Measurements from ENCODE around the gene SLC66A3. TPM values are rescaled to one million over a fixed set of nuclear protein-coding genes. Genes with fewer than 3 reads are reported as not detected.

Gene SLC66A3
- polyA plus RNA-seq, 1 donor from 2014 or later, result 7.0 TPM

GRCh38 chr2:11159574-11160170 lies 4.4 kb downstream of the SLC66A3 start:
- Histone ChIP-seq H3K36me3 (ENCODE audit: insufficient read depth, low read length) (no peaks in the 10 kb centered on the region), H3K27ac (ENCODE audit: low read length) (no peak overlapping the region), H3K79me2 (replicated peaks; ENCODE audit: insufficient read depth, low read length) (no peaks in the 10 kb centered on the region), H3F3A (ENCODE audit: insufficient read depth, low read length, poor library complexity, severe bottlenecking) (peaks cover 6% of the 10 kb centered on the region), H3K9me2 (ENCODE audit: insufficient read depth, low read length) (no peaks in the 10 kb centered on the region), H2AFZ (ENCODE audit: low read depth, low read length) (no peak overlapping the region), H3K4me3 (ENCODE audit: low read length) (no peak overlapping the region), H3K9me3 (ENCODE audit: low read length) (no peaks in the 10 kb centered on the region), H3K9ac (ENCODE audit: low read length) (no peak overlapping the region), H3K4me2 (ENCODE audit: low read length) (no peak overlapping the region), H4K20me1 (ENCODE audit: insufficient read depth) (no peaks in the 10 kb centered on the region), H3K27me3 (ENCODE audit: insufficient read depth, low read depth, low read length) (peaks cover 3% of the 10 kb centered on the region)
- TF ChIP-seq SMC3 (conservative IDR thresholded peaks at IDR 0.05; ENCODE audit: poor library complexity) (no peak), EP300 (conservative IDR thresholded peaks at IDR 0.05; ENCODE audit: poor library complexity, severe bottlenecking) (no peak), CTCF (IDR thresholded peaks at IDR 0.05; ENCODE audit: poor library complexity, severe bottlenecking) (no peak), TAF1 (IDR thresholded peaks at IDR 0.05; ENCODE audit: low read depth) (no peak), EZH2 (IDR thresholded peaks at IDR 0.05; ENCODE audit: borderline replicate concordance, insufficient read depth, low read length, poor library complexity, severe bottlenecking) (no peak), RAD21 (conservative IDR thresholded peaks at IDR 0.05) (no peak), MXI1 (conservative IDR thresholded peaks at IDR 0.05; ENCODE audit: poor library complexity, severe bottlenecking) (no peak), POLR2AphosphoS5 (IDR thresholded peaks at IDR 0.05) (no peak)
- TF ChIP-seq, protein P1, sequence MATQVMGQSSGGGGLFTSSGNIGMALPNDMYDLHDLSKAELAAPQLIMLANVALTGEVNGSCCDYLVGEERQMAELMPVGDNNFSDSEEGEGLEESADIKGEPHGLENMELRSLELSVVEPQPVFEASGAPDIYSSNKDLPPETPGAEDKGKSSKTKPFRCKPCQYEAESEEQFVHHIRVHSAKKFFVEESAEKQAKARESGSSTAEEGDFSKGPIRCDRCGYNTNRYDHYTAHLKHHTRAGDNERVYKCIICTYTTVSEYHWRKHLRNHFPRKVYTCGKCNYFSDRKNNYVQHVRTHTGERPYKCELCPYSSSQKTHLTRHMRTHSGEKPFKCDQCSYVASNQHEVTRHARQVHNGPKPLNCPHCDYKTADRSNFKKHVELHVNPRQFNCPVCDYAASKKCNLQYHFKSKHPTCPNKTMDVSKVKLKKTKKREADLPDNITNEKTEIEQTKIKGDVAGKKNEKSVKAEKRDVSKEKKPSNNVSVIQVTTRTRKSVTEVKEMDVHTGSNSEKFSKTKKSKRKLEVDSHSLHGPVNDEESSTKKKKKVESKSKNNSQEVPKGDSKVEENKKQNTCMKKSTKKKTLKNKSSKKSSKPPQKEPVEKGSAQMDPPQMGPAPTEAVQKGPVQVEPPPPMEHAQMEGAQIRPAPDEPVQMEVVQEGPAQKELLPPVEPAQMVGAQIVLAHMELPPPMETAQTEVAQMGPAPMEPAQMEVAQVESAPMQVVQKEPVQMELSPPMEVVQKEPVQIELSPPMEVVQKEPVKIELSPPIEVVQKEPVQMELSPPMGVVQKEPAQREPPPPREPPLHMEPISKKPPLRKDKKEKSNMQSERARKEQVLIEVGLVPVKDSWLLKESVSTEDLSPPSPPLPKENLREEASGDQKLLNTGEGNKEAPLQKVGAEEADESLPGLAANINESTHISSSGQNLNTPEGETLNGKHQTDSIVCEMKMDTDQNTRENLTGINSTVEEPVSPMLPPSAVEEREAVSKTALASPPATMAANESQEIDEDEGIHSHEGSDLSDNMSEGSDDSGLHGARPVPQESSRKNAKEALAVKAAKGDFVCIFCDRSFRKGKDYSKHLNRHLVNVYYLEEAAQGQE (IDR thresholded peaks at IDR 0.05; ENCODE audit: borderline replicate concordance), result no peak

- no peak overlapping the region for H3K27ac ChIP-seq (ENCODE audit: low read length)
- no peak overlapping the region for H3K4me3 ChIP-seq (ENCODE audit: low read length)
- H3K36me3 ChIP-seq (ENCODE audit: insufficient read depth, low read length), result no peaks in the 10 kb centered on the region
- no peak for TF ChIP-seq EZH2 (IDR thresholded peaks at IDR 0.05; ENCODE audit: borderline replicate concordance, insufficient read depth, low read length, poor library complexity, severe bottlenecking)
- TF ChIP-seq, protein P1 (IDR thresholded peaks at IDR 0.05; ENCODE audit: borderline replicate concordance), result no peak
- no peak for TF ChIP-seq MXI1 (conservative IDR thresholded peaks at IDR 0.05; ENCODE audit: poor library complexity, severe bottlenecking)
- TF ChIP-seq CTCF (IDR thresholded peaks at IDR 0.05; ENCODE audit: poor library complexity, severe bottlenecking), result no peak
- TF ChIP-seq EP300 (conservative IDR thresholded peaks at IDR 0.05; ENCODE audit: poor library complexity, severe bottlenecking), result no peak
- no peak for TF ChIP-seq TAF1 (IDR thresholded peaks at IDR 0.05; ENCODE audit: low read depth)
- TF ChIP-seq POLR2AphosphoS5 (IDR thresholded peaks at IDR 0.05), result no peak
- no peak for TF ChIP-seq RAD21 (conservative IDR thresholded peaks at IDR 0.05)
- no peak for TF ChIP-seq SMC3 (conservative IDR thresholded peaks at IDR 0.05; ENCODE audit: poor library complexity)
- H3K9ac ChIP-seq (ENCODE audit: low read length), result no peak overlapping the region
- no peaks in the 10 kb centered on the region for H3K79me2 ChIP-seq (replicated peaks; ENCODE audit: insufficient read depth, low read length)
- H3F3A ChIP-seq (ENCODE audit: insufficient read depth, low read length, poor library complexity, severe bottlenecking), result peaks cover 6% of the 10 kb centered on the region
- H3K9me3 ChIP-seq (ENCODE audit: low read length), result no peaks in the 10 kb centered on the region
- no peaks in the 10 kb centered on the region for H4K20me1 ChIP-seq (ENCODE audit: insufficient read depth)
- no peaks in the 10 kb centered on the region for H3K9me2 ChIP-seq (ENCODE audit: insufficient read depth, low read length)
- peaks cover 3% of the 10 kb centered on the region for H3K27me3 ChIP-seq (ENCODE audit: insufficient read depth, low read depth, low read length)
- no peak overlapping the region for H3K4me2 ChIP-seq (ENCODE audit: low read length)
- no peak overlapping the region for H2AFZ ChIP-seq (ENCODE audit: low read depth, low read length)
Measured at GRCh38 chr2:11160256-11160655, 5.0 kb downstream of the SLC66A3 start.

Measured in neural cell (in vitro differentiated cells).